Skeletal muscle satellite cell (primary cell): Measurements from ENCODE around the gene SNRNP25.
"Not testable (repeated sequence)": the region's sequence is repeated elsewhere in the genome, so short reads cannot be mapped to it uniquely, and the experiment has no call there.

Source experiments
- H3K27me3 ChIP-seq: 2 replicates; pipeline ENCODE4 v1.7.0; 2013; ENCODE audit warnings: low read length; ENCODE audit not compliant: control insufficient read depth, insufficient read depth
- H3K36me3 ChIP-seq: 2 replicates; pipeline ENCODE4 v1.7.0; 2013; ENCODE audit warnings: mild to moderate bottlenecking, control low read depth, low read length; ENCODE audit not compliant: insufficient read depth
- H3K4me1 ChIP-seq: 2 replicates; pipeline ENCODE4 v1.7.0; 2013; ENCODE audit warnings: low read length; ENCODE audit not compliant: control insufficient read depth, insufficient read depth
- H3K4me2 ChIP-seq: 2 replicates; pipeline ENCODE4 v1.7.0; 2013; ENCODE audit warnings: mild to moderate bottlenecking, low read length
- H3K4me3 ChIP-seq: 2 replicates; pipeline ENCODE4 v1.7.0; 2013; ENCODE audit warnings: low read length
- H3K9ac ChIP-seq: 2 replicates; pipeline ENCODE4 v1.7.0; 2013; ENCODE audit warnings: mild to moderate bottlenecking, low read depth, low read length, moderate library complexity
- H3K9me3 ChIP-seq: replicated peaks from 2 replicates; pipeline ENCODE4 v1.7.0; 2013; ENCODE audit warnings: mild to moderate bottlenecking, control low read depth, low read length

SNRNP25 gene

DNA sequence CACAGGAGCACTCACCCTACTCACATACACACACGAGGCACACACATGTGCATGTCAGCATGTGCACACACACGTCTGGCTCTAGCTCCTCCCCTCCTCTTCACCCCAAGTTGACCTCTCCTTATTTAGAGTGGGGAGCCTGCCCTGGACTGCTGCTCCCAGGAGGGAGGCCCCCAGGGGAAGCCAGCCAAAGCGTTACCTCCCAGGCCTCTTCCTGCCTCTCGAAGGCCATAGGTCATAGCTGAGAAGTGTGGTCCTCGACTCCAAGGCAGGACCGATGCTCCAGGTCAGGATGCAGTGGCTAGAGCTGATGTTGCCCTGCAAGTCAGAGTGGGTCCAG, 19.0 kb upstream of the SNRNP25 start:
- Histone ChIP-seq H3K4me1 (no peaks in the 10 kb centered on the region), H3K9ac (no peak overlapping the region), H3K9me3 (no peaks in the 10 kb centered on the region), H3K4me3 (no peak overlapping the region), H3K27me3 (no peaks in the 10 kb centered on the region), H3K4me2 (no peak overlapping the region), H3K36me3 (no peaks in the 10 kb centered on the region)

DNA sequence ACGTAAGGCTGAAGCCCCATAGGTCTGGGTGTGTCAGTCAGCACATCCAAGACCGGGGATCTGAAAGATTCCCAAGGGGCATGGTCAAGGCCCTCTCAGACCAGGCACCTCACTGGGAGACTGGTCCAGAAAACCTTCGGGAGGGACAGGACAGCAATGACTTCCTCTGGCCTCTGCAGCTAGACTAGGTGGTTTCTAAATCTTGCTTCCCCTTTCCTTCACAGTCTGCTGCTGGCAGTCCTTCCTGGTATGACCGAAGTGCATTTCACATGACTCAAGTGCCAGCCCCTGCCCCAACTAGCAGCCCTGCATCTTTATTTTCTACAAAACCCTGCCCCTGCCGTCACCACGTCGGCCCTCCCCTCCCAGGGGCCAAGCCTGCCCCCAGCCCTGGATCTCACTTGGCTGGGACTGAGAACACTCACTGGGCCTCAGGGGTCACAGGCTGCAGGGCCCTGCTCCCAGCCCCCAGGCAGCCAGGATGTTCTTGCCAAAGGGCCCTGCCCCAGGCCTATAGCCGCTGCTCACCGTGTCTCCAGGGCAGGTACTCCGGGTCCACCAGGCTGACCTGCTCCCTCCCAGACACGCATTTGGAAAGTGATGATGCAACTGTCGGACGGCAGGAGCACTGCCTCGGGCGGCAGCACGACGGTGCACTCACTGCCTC, 18.5 kb upstream of the SNRNP25 start:
- H3K9me3 ChIP-seq, result no peaks in the 10 kb centered on the region
- no peaks in the 10 kb centered on the region for H3K4me1 ChIP-seq
- no peak overlapping the region for H3K9ac ChIP-seq
- no peaks in the 10 kb centered on the region for H3K27me3 ChIP-seq
- no peak overlapping the region for H3K4me3 ChIP-seq
- no peak overlapping the region for H3K4me2 ChIP-seq
- H3K36me3 ChIP-seq, result no peaks in the 10 kb centered on the region

DNA sequence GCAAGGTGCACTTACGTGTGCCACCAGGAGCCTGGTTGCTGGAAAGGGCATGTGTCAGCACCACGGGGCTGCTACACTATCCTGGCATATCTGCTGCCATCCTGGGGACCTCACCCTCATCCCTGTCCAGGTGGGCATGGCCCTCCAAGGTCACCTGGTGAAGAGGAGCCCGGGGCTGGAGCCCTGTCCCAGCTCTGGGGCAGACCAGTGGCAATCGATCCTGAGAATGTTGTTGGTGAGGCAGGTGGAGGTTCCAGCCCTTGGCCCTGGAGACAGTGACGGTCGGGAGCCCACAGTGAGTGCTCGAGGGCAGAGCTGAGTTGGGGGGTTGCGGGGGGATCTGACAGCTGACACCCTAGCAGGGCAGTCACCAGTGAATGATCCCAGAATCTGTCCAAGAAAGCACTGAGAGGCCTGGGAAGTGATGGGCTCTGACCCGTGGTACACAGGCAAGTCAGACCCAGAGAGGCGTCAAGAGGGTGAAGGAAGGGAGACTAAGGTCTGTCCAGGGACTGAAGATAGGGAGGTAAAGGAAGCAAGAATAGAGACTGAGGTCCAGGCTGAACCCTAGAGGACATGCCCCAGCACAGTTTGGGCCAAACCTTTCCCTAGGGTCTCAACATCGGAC, 17.8 kb upstream of the SNRNP25 start:
- Histone ChIP-seq H3K4me2 (no peak overlapping the region), H3K4me3 (no peak overlapping the region), H3K9ac (no peak overlapping the region)

DNA sequence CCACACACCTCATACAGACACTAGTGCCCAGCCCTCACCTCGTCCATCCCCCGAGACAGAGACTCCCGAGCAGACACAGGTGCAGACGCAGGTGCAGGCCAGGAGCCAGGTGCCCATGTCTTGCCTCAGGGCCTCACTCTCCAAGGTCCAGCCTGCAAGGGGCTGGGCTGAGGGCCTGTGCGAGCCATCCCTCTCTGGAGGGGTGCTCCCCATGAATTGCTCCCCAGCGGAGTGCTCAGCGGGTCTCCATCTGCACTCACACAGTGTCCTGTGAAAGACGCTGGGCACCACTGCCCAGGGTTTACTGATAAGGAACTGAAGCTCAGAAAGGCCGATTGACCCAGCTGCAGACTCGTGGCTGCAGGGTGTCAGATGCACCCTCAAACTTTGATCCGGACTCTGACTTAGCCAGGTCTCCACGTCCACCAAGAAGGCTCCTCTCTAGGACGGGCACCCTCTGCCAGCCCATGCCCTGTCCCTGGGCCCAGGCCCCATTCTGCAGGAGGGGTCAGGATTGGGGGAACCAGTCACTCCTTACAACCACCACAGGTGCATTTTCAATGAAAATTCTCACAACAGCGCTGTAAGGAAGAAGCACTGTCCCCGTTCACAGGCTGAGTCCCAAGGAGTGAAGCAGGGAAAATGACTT, 17.2 kb upstream of the SNRNP25 start:
- no peak overlapping the region for H3K4me2 ChIP-seq
- no peaks in the 10 kb centered on the region for H3K4me1 ChIP-seq
- no peak overlapping the region for H3K4me3 ChIP-seq

More for the DNA sequence above, 17.8 kb upstream of the SNRNP25 start:
- no peaks in the 10 kb centered on the region for H3K4me1 ChIP-seq
- no peaks in the 10 kb centered on the region for H3K27me3 ChIP-seq
- H3K9me3 ChIP-seq, result no peaks in the 10 kb centered on the region
- no peaks in the 10 kb centered on the region for H3K36me3 ChIP-seq

DNA sequence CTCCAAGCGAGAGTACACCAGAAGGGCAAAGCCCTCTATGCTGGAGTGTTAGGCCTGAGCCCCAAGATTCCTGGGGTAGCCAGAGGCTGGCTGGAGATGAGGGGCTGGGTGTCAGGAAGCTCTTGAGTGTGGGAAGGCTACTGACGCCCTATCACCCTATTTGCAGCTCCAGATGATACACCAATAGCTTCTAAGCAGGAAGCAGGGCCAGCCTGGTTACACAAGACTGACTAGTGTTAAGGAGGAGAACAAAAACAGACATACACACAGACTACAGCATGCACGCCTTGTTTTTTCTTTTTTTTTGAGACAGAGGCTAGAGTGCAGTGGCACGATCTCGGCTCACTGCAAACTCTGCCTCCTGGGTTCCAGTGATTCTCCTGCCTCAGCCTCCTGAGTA, 16.1 kb upstream of the SNRNP25 start:
- H3K27me3 ChIP-seq, result no peaks in the 10 kb centered on the region
- no peaks in the 10 kb centered on the region for H3K4me1 ChIP-seq
- H3K9ac ChIP-seq, result no peak overlapping the region
- H3K36me3 ChIP-seq, result peaks cover 5% of the 10 kb centered on the region
- H3K4me3 ChIP-seq, result no peak overlapping the region
- no peak overlapping the region for H3K4me2 ChIP-seq
- no peaks in the 10 kb centered on the region for H3K9me3 ChIP-seq

More for the DNA sequence above, 17.2 kb upstream of the SNRNP25 start:
- H3K36me3 ChIP-seq, result no peaks in the 10 kb centered on the region
- H3K27me3 ChIP-seq, result no peaks in the 10 kb centered on the region
- H3K9ac ChIP-seq, result no peak overlapping the region
- no peaks in the 10 kb centered on the region for H3K9me3 ChIP-seq

DNA sequence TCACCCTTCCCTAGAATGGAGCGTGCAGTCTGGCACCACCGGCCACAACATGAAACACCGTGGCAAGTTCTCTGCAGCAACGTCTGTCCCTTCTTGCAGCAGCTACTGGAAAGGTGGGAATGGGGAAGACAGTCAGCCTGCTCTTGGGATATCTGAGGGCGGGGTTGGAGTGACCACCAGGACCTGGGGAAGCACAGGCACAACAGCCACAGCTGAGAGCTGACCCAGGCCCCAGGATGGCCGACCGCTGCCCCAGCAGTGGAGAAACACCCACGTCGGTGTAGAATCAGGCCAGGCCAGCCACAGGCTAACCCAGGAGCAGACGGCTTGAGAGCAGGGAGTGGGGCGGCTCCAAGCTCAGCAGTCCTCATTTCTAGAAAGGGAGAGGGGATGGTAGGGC, 15.4 kb upstream of the SNRNP25 start:
- not testable (repeated sequence) for H3K27me3 ChIP-seq, H3K4me1 ChIP-seq, H3K9me3 ChIP-seq, H3K9ac ChIP-seq, H3K36me3 ChIP-seq, H3K4me3 ChIP-seq, H3K4me2 ChIP-seq

DNA sequence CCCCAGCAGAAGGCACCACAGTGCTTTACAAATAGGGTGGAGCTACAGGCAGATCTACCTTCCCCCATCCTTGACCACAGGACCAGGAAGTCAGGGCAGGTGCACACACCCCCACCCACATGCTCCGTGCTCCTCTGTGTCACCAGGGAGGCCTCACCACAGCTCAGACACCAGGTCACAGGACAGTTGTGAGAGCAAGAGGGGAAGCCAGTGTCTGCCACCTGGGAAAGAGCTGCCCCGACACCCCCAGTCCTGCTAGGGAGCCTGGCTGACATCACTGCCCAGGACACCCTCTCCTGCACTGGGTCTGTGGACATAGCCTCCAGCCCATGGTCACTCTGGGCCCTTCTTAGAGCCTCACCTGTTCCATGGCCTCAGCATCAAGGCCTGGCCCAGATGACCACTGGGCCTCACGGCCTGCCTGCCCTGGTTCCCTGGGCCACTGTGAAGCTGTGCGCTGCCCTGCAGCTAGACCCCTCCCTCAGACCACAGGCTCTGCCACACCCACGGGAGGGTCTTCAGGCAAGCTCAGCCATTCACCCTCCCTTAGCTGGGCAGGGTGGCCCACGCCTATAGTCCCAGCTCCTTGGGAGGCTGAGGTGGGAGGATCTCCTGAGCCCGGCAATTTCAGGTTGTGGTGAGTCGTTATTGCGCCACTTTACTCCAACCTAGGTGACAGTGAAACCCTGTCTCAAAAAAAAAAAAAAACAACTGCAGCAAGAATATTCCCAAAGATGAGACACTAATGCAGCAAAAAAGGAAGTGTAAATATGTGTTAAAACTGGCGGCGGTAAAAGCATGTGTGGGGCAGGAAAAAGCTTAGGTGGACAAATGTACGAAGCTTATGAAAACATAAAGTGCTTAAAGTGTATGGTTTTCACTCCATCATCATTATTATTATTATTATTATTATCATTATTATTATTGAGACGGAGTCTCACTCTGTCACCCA, 14.4 kb upstream of the SNRNP25 start:
- Histone ChIP-seq H3K4me2 (no peak overlapping the region), H3K4me1 (no peaks in the 10 kb centered on the region), H3K36me3 (peaks cover 10% of the 10 kb centered on the region), H3K4me3 (no peak overlapping the region), H3K9me3 (no peaks in the 10 kb centered on the region), H3K27me3 (no peaks in the 10 kb centered on the region), H3K9ac (no peak overlapping the region)

DNA sequence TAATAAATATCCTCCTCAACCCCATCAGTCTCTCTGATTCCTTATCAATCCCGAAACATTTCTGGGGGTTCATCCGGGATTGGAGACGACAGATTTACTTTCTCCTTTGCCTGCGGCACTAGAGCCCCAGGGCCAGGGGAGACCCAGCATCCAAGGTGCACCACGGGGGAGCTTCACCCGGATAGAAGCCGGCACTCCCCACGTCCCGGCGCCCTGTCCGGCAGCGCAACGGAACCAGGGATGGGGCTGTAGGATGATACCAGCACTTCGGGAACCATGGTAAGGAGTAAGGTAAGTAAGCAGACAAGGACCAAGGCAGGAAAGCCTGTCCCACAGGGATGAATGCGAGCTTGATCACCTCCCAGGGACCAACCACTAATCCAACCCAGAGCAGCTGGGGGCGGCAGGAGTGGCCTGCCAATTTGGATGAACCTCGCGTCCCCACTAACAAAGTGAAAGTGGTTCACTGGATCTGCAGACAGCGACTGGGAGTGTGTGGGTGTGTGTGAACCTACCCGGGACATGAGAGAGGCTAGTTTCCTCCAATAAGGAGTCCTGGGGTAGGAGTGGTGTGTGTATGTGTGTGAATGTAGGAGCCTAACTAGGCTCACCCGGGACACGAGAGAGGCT, 12.1 kb upstream of the SNRNP25 start:
- H3K4me1 ChIP-seq, result no peaks in the 10 kb centered on the region
- no peak overlapping the region for H3K9ac ChIP-seq
- no peak overlapping the region for H3K4me2 ChIP-seq
- no peaks in the 10 kb centered on the region for H3K27me3 ChIP-seq
- no peak overlapping the region for H3K4me3 ChIP-seq
- H3K36me3 ChIP-seq, result peaks cover 27% of the 10 kb centered on the region
- no peaks in the 10 kb centered on the region for H3K9me3 ChIP-seq

DNA sequence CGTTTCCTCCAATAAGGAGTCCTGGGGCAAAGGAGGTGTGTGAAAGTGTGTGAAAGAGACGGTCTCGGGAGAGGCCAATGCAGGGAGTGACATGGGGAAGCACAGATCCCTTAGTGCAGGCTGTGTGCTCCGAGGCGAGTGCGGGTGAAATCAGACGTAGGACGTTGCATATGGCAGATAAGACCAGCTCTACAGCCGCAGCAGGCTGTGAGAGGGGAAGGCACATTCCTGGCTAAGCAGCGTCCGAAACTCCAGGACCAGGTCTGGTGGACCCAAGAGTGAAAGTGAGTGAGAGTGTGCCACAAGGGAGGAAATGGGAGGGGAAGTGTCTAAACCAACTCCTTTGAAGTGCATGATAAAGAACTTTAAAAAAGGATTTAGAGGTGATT, 11.6 kb upstream of the SNRNP25 start:
- Histone ChIP-seq H3K36me3 (peaks cover 29% of the 10 kb centered on the region), H3K4me2 (no peak overlapping the region), H3K9me3 (no peaks in the 10 kb centered on the region)

DNA sequence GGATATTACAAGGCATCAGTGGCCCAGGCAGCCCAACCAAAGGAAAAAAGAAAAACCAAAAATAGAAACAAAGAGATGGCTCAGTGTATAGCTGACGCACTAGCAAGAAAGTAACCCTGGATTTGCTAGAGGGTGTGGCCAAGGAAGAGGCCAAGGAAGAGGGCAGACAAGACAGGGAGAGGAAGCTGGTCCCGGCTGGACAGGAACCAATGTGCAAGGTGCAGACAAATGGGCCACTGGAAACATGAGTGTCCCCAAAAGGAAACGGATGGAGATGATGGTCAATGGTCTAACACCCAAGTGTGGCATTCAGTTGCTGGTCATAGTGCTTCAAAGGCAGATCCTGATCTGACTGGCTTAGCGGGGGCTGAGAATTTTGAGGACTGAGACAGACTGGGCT, 10.9 kb upstream of the SNRNP25 start:
- no peaks in the 10 kb centered on the region for H3K27me3 ChIP-seq
- H3K9ac ChIP-seq, result no peak overlapping the region
- no peak overlapping the region for H3K4me2 ChIP-seq
- H3K9me3 ChIP-seq, result no peaks in the 10 kb centered on the region
- no peaks in the 10 kb centered on the region for H3K4me1 ChIP-seq
- H3K36me3 ChIP-seq, result peaks cover 33% of the 10 kb centered on the region
- H3K4me3 ChIP-seq, result no peak overlapping the region

More for the DNA sequence above, 11.6 kb upstream of the SNRNP25 start:
- H3K27me3 ChIP-seq, result no peaks in the 10 kb centered on the region
- H3K4me3 ChIP-seq, result no peak overlapping the region
- no peak overlapping the region for H3K9ac ChIP-seq
- no peaks in the 10 kb centered on the region for H3K4me1 ChIP-seq

DNA sequence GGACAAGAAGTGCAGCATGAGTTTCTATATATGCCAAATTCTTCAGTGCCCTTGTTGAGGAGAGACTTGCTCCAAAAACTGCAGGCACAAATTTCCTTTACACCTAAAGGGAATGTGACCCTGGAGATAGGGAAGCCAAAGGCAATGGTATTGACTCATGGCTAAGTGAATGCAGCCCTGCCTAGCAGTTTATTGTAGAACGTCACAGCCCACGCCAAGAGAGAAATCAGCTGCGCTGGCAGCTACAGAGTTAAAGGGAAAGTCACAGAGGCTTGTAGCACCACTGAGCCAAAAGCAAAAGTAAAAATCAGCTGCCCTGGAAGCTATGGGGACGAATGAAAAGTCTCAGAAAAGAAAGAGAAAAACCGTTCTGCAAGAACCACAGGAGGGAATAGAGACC, 10.3 kb upstream of the SNRNP25 start:
- no peaks in the 10 kb centered on the region for H3K9me3 ChIP-seq
- no peaks in the 10 kb centered on the region for H3K4me1 ChIP-seq
- no peaks in the 10 kb centered on the region for H3K27me3 ChIP-seq
- peaks cover 36% of the 10 kb centered on the region for H3K36me3 ChIP-seq
- no peak overlapping the region for H3K4me3 ChIP-seq
- no peak overlapping the region for H3K4me2 ChIP-seq
- no peak overlapping the region for H3K9ac ChIP-seq
